Endometrial microvascular endothelial cells (primary cell): ENCODE results near the gene CAMTA1. TPM values are rescaled to one million over a fixed set of nuclear protein-coding genes. Genes with fewer than 3 reads are reported as not detected.

ENCODE experiments used
- in situ Hi-C: cut with HindIII; loops from 2 replicates; pipeline ENCODE4 v1.10.0; 2017; ENCODE audit warnings: low sequenced_read_pairs, low pct_unique_long_range_greater_than_20kb; ENCODE audit errors: inconsistent ontology term
- total RNA-seq: library from RNA; depleted of rRNA; stranded (reverse); fragments of >200 nt; gene quantifications from one replicate; pipeline ENCODE4 v1.2.3, GENCODE V29; 2015; ENCODE audit errors: inconsistent ontology term

Gene CAMTA1
- total RNA-seq, 1 donor from 2014 or later, result 89.0 TPM

DNA sequence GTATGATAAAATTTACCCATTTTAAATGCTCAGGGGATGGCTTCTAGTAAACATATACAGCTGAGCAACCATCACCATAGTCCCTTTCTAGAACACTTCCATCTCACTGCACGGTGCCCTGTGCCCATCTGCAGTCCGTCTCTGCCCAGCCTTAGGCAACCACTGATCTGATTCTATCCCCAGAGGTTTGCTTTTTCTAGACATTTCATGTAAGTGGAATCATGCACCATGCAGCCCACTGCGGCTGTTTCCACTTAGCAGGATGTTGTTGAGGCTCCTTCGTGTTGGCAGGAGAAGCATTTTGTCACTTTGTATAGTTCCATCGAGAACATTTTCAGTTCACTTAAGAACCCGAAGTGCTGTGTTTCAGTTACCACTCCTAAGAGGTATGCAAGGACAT is 958.1 kb downstream of the CAMTA1 start:
- in situ Hi-C loops, result no loop called here

DNA sequence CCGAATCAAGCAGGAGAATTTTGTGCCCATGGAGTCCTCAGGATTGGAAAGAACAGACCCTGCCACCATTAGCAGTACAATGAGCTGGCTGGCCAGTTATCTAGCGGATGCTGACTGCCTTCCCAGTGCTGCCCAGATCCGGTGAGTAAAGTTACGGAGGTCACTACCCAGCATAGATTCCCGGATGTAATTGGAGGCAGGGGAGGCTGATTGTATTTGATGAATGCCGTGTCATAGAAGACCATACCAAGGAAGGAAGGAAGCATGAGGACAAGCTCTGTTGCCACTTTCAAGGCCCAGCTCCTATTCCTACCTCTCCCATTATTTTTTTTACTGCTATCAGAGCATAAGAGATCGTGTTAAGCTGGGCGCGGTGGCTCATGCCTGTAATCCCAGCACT is 959.6 kb downstream of the CAMTA1 start:
- in situ Hi-C loops, result no loop called here

DNA sequence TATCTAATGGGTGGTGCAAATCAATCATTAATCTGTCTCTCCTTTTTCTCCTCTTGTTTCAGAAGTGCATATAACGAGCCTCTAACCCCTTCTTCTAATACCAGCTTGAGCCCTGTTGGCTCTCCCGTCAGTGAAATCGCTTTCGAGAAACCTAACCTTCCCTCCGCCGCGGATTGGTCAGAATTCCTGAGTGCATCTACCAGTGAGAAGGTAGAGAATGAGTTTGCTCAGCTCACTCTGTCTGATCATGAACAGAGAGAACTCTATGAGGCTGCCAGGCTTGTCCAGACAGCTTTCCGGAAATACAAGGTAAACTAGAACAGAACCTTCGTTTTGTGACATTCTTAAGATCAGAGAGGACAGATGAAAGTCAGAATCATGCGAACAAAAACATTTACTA is 960.5 kb downstream of the CAMTA1 start:
- in situ Hi-C loops, result no loop called here

DNA sequence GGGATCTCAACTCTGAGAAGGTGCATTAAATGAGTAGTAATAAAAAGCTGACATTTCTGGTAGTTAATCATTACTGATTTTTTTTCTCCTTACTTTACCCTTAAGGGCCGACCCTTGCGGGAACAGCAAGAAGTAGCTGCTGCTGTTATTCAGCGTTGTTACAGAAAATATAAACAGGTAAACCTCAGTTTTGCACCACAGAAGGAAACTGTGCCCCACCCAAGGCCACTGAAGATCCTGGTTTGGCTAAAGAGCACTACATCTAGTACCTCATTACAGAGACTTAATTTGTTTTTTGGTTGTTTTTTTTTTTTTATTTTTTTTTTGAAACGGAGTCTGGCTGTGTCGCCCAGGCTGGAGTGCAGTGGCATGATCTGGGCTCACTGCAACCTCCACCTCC is 962.4 kb downstream of the CAMTA1 start:
- in situ Hi-C loops, result no loop called here

DNA sequence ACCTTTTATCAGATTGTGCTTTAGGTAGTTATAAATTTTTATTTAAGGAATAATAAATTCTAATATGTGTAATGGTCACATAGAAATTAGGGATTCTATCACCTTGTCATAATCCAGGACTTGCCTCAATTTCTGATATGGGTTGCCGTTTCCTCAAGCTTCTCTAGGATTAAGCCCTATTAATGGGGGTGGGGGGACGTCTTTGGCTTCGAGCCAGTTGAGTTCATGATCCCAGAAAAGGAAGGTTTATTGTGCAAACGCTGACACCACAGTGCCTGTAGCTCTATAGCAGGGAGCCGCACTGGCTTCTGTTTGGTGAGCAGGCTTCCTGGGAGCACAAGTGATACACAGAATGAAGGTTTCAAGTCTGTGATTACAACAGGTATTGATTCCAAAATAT is 963.9 kb downstream of the CAMTA1 start:
- in situ Hi-C loops, result no loop called here

DNA sequence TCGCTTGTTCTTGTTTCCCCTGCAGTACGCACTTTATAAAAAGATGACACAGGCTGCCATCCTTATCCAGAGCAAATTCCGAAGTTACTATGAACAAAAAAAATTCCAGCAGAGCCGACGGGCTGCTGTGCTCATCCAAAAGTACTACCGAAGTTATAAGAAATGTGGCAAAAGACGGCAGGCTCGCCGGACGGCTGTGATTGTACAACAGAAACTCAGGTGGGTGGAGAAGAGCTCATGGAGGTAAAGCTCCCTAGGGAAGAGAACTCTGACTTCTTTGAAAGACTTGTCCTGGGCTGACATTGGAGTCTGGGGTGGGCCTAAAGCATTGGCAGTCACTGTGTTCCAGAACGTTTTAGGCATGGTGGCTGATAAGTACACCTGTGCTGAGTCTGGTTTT is 965.9 kb downstream of the CAMTA1 start:
- in situ Hi-C loops, result no loop called here

DNA sequence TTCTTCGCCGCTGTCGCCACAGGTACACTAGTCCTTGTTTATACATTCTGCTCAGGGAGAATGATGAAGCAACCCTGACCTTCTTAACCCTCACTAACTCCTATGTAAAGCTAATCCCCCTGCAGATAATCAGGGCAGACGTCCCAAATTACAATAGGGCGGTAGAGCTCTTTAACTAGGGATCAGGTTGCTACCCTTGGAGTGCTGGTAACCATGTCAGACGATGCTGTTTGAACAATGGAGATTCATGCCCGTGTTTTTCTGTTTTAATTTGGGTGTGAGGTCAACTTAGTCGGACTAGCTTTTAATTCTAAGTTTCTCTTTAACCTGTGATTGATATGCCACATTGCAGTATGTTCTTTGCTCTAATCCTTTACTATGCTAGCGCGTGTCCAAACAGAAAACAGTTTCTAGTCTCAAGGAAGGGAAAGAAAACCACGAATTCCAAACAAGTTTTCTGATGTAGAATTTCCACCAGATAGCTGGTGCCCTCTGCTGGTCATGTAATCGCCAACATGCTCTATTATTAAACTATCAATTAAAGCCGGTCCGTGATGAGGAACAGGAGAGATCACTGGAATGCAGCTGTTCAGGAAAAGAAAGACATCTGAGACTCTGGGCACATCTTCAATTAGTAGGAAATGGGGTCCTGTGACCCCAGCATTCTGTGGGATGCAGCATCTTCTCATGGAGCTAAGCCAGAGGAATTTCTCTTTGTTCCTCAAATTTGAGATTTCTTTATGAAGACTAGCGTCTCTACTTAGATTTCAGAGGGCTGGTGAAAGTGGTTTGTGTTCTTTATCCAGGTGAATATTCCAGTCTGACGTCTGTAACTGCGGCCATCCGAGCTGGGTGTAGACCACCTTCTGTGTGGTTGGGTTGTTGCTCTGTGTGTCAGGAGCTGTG is 967.5 kb downstream of the CAMTA1 start:
- in situ Hi-C loops, result no loop called here

DNA sequence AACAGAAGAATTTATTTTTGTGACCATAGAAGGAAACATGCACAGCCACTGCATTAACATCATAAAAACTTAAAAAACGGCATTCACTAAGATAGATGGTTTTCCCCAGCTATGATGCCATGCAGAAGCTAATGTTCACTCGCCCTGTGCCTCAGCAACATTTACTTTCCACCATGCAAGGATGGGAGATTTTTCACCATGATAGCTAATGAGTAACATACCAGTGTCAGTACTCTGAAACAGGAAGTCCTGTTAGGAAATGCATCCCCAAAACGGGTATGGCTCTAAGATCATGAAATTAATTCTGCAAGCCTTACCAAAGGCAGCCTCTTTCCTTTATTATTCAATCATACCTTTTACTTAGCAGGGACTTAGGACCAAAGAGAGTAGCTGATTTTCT is 968.4 kb downstream of the CAMTA1 start:
- in situ Hi-C loops, result no loop called here

DNA sequence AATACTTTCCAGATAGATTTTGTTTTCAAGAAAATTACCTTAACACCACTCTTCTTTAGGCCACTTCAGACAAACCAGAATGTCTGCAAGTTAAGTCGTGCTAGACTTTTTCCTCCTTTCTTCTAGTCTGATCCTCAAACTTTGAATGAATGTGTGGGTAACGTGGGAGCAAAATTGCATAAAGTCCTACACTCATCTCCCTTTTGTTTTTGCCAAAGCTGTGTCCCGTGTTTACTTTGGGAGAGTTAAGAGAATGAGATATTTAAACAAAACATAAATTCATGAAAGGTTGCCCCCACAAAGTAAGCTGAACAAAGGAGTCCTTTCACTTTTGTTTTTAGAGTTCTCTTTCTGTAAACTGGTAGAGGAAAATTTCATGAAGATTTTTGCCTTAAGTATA is 969.0 kb downstream of the CAMTA1 start:
- in situ Hi-C loops, result no loop called here

DNA sequence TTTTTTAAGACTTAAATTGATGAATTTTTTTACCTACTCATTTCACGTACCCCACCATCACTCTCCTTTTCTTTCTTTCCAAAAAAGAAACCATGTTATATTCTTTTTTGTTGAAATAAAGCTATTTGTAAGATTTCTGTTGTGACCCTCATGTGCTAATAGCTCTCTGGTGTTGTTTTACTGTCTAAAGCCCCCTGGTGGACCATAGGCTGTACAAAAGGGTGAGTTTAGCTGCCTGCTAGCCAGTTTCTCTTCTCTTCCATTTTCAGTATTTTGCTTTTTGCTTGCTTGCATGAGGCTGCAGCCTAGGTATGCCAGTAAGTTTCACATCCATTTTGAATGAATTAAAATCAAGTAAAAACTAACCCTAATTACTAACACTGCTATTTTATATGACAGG is 970.2 kb downstream of the CAMTA1 start:
- in situ Hi-C loops, result no loop called here

DNA sequence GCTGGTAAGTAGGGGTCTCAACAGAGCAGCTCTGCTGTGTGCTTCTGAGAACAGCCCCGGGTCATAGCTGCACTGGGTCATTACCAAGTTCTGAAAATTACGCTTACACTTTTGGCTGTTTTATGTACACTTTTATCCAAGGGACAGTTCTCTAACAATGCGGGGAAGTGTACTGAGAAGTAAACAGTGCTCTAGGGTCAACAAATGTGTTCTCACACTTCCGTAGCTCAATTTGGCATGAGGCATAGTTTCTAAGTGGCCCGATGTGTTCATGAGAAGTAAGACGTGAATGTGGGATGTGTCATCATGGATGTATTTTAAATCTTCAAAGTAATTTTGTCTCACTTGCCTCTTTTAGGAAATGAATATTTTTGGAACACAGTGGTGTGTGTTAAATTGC is 975.0 kb downstream of the CAMTA1 start:
- in situ Hi-C loops, result no loop called here

DNA sequence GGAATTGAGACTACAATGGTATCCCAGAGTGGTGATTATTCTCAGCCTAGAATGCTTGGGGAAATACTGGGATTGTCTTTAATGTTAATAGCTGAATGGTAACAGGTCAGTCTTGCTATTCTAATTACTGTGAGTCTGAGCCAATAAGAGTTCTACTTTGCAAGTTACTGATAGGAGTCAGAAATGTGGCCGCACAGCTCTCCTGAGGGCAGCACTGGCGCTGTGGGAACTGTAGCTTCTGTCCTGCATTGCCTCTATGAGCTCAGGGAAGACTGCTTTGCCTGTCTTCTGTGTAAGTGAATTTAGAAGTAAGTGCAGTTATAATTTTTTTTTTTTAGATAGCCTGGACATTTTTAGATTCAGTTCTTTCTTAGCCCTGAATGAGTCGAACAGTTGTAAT is 975.8 kb downstream of the CAMTA1 start:
- in situ Hi-C loops, result no loop called here

DNA sequence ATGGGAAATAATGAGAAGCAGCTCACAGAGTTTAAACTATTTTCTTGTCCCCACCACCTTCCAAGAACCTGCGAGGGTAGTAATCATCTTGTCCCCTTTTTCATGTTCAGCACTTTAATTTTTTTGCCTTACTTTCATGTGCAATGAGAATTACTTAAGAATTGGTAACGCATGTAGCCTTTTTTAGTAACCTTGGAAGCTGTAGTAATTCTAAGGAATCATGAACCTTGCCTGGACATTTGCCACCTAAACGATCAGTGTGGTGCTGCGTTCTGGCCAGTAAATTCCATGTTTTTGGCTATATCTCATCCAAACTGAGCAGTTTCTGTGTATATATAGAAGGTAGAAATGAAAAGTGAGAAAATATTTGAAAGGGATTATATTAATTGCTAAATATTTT is 981.9 kb downstream of the CAMTA1 start:
- in situ Hi-C loops, result no loop called here

DNA sequence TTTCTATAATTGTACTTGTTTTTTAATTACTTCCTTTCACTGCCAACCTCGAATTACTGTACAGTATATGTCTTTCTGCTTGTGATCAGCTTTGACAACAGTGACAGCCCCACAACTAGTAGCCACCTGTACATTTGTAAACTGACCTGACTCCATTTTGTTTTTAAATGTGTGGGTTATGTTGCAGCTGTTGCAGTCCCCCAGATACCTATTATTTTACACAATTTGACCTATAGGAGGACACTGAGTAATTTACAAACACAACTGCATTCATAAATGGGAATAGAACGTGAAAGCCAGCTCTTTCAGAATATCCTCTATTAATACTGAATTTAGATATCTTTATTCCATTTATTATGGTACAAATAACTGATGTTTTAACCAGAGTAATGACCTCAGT is 983.3 kb downstream of the CAMTA1 start:
- in situ Hi-C loops, result no loop called here

DNA sequence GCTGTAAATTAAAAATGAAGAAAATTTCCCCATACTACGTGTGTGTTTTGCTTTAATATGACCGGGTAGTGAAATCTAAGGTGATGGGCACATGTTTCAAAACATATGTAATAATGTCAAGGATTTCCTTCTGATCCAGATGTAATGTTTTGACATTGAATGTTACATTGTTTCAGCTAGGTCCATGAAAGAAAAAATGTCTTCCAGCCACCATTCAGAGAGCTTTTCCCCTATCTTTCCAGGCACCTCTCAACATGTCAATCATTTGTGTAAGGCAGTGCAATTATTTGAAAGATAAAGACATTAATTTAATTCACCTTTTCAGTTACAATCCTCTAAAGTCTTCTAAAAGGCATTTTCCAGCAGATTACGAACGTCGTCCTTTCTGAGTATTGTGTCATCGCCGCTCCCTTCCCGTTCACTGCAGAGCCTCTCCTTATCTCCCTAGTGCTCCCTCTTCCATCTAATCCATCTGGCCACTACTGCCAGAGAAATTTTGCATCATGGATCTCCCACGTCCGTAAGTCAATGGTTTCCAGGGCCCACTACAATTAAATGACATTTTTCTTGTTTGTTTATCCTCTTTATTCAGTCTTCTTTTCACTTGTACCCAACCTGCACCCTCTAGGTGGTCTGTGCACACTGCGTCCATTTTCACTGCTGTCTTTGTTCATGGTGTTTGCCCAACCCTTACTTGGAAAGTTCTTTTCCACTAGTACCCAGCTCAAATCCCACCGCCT is 984.6 kb downstream of the CAMTA1 start:
- in situ Hi-C loops, result no loop called here

DNA sequence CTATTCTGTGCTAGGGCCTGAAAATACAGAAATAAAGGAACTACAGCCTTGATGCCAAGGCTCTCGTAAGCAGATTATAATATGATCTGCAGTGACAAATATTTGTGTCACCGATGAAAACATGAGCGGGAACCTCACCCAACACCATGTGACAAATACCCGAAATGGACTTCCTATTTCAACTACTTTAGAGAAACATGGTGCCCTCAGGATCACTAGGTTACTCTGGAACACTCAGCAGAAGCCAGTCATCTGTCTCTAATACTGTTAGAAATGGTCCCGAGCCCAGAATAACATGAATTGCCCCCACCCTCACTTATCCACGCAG is 985.4 kb downstream of the CAMTA1 start:
- in situ Hi-C loops, result no loop called here

DNA sequence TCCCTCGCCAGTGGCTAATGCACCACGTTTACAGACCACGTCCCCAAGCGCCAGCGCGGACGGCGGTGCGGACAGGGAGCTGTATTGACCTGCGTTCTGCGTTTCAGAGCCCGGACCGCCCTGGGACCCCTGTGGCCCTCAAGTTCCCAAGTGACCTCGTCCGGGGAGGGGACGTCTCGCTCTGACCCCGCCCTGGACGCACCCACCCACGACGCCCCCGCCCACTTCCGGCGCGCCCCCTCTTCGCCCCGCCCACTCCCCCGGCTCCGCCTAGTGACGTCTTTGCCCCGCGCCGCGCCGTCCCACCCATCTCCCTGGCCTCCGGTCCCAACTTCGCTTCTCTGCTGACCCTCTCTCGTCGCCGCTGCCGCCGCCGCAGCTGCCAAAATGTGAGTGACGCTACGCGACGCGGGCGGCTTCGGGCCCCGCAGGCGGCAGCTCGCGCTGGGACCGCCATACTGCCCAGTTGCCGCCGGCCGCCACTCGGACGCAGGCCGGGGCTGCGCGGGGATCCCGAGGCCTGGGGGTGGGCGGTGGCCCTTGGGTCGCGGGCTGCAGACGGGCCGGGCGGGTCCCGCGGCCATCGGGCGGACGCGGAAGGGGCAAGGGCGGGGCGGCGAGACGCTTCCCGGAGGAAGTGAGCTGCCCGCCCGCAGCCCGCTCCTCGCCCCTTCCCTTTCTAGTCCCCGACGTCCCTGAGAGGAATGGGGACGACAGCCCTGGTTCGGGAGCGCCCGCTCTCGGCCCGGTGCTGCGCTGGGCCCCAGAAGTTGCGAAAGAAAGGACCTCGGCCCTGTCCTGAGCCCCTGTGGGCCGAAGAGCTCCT is 986.0 kb downstream of the CAMTA1 start, which contains the start of gene VAMP3:
VAMP3 (plus strand) TSS at position 300 of the 826 bp plus-strand sequence; CDS start at position 388, 88 bp downstream.
- in situ Hi-C loops, result no loop called here

DNA sequence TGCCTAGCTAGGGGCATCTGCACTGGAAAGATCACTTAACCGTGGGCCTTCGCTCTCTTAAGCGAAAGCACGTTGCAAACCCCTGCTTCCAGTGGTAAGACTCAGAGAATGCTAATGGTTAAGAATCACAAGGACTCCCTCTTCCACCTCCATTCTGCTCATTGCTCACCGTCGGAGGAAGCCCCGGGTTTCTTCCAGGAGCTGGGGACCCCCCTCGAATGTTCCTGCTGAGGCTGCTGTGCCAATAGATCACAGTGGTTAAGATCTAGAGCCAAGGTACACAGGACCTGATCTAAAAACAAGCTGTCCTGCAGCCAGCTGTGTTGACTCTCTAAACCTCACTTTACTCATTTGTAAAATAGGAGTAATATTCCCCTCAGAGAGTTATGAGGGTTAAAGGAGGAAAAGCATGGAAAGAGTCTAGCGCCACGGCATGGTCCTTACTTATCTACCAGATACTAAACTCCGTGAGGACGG is 986.6 kb downstream of the CAMTA1 start:
- in situ Hi-C loops, result no loop called here

DNA sequence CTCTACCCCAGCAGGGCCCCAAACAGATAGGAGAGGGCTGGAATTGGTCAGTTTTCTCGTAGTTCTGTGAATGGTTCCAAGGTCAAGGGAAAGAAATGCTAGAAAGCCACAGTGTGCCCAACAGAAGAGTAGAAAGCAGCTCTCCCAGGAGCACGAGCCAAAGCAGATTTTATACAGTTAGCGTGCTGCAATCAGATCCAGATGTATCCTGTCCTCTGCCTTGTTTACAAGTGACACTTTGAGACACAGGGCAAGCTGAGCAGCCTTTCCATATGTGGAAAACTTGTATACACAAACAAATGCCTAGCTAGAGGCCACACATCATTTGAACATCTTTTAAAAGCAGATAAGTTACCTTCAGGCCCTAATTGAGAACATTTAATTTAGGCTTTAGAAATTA is 992.3 kb downstream of the CAMTA1 start:
- in situ Hi-C loops, result no loop called here
